Measurements from ENCODE around the gene UXS1.

The UXS1 gene

GRCh38 chr2:106080959-106081358 is 113.1 kb downstream of the UXS1 start:
- H3K4me1 ChIP-seq (ENCODE audit: control insufficient read depth, insufficient read depth, low read length): no peaks in the 10 kb centered on the region
- no peaks in the 10 kb centered on the region for H3K9me3 ChIP-seq (ENCODE audit: control insufficient read depth, insufficient read depth, low read length)
- no peak overlapping the region for H3K9ac ChIP-seq (ENCODE audit: low read depth, low read length)
- peaks cover 3% of the 10 kb centered on the region for H3K27me3 ChIP-seq (ENCODE audit: control insufficient read depth, insufficient read depth, low read length)
- no peak overlapping the region for H3K4me3 ChIP-seq (ENCODE audit: low read depth, low read length)
- H3K36me3 ChIP-seq (ENCODE audit: control insufficient read depth, insufficient read depth, low read length): no peaks in the 10 kb centered on the region

- H3K4me1 ChIP-seq (ENCODE audit: control insufficient read depth, insufficient read depth, low read length): no peaks in the 10 kb centered on the region
- peaks cover 3% of the 10 kb centered on the region for H3K27me3 ChIP-seq (ENCODE audit: control insufficient read depth, insufficient read depth, low read length)
- H3K9me3 ChIP-seq (ENCODE audit: control insufficient read depth, insufficient read depth, low read length): no peaks in the 10 kb centered on the region
- no peaks in the 10 kb centered on the region for H3K36me3 ChIP-seq (ENCODE audit: control insufficient read depth, insufficient read depth, low read length)
- no peak overlapping the region for H3K4me3 ChIP-seq (ENCODE audit: low read depth, low read length)
- H3K9ac ChIP-seq (ENCODE audit: low read depth, low read length): no peak overlapping the region
These were observed 116.0 kb downstream of the UXS1 start for GRCh38 chr2:106078096-106078495.

DNA sequence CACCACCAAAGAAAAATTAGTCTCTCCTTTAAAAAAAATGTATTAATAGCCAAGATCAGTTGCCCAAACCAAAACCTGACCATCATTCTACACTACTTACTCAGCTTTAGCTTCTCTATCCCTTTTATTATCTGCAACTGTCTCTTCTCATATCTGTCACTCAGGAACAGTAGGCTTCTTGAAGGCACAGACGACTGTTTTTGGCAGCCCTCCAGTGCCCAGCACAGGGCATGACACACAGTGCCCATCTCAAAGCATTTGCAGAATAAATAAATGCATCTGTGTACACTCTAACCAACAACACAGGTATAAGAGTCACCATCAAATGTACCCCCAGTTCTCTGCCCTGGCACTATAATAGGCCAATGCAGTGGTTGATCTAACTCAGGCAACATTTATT is 117.2 kb downstream of the UXS1 start:
- Histone ChIP-seq H3K9me3 (ENCODE audit: control insufficient read depth, insufficient read depth, low read length) (no peaks in the 10 kb centered on the region), H3K4me3 (ENCODE audit: low read depth, low read length) (no peak overlapping the region), H3K27me3 (ENCODE audit: control insufficient read depth, insufficient read depth, low read length) (peaks cover 3% of the 10 kb centered on the region), H3K4me1 (ENCODE audit: control insufficient read depth, insufficient read depth, low read length) (no peaks in the 10 kb centered on the region), H3K36me3 (ENCODE audit: control insufficient read depth, insufficient read depth, low read length) (no peaks in the 10 kb centered on the region), H3K9ac (ENCODE audit: low read depth, low read length) (no peak overlapping the region)

DNA sequence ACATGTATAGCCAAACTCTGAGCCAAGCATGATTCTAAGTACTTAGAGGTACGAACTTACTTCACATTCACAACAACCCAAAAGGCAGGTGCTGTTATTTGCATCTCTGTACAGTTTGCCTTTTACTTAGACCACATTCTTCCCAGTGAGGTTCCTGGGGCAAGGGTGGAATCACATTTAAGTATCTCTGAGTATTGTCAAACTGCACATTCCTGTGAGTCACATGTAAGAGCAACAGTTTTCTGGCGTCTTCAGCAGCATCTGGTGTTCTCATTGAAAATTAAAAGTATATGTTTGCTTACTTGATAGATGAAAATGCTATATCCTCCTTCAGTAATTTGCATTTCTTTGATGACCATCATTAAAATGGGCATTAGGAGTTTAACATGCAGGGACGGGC is 119.1 kb downstream of the UXS1 start:
- peaks cover 6% of the 10 kb centered on the region for H3K4me1 ChIP-seq (ENCODE audit: control insufficient read depth, insufficient read depth, low read length)
- no peaks in the 10 kb centered on the region for H3K36me3 ChIP-seq (ENCODE audit: control insufficient read depth, insufficient read depth, low read length)
- H3K4me3 ChIP-seq (ENCODE audit: low read depth, low read length): no peak overlapping the region
- no peaks in the 10 kb centered on the region for H3K9me3 ChIP-seq (ENCODE audit: control insufficient read depth, insufficient read depth, low read length)
- no peak overlapping the region for H3K9ac ChIP-seq (ENCODE audit: low read depth, low read length)
- peaks cover 3% of the 10 kb centered on the region for H3K27me3 ChIP-seq (ENCODE audit: control insufficient read depth, insufficient read depth, low read length)

DNA sequence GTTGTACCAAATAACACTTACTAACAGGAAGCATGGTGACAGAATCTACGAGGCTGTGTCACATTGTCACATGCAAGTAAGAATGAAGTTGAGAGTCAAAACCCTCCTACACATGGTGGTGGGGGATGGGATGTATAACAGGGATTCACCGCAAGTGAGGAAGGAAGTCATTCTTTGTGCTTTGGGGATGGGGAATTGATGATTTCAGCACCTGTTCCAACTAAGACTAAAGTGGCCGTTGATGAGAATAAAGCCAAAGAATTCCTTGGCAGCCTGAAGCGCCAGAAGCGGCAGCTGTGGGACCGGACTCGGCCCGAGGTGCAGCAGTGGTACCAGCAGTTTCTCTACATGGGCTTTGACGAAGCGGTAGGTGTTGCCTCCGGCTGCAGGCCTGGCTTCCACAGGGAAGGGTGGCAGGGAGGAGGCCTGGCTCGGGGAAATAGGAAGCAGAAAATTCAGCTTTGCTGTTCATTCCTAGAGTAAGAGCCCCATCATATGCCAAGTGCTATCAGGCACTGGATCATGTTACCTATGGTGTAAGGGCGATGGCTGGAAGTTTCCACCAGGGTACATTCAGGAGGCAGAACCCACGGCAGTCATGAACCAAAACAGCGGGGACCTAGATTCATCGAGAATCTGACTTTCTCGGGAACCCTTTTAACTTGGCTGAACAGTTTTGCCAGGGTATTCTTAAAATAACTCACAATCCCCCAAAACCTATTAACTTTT is 120.3 kb downstream of the UXS1 start:
- H3K9ac ChIP-seq (ENCODE audit: low read depth, low read length): no peak overlapping the region
- H3K4me3 ChIP-seq (ENCODE audit: low read depth, low read length): no peak overlapping the region
- no peaks in the 10 kb centered on the region for H3K36me3 ChIP-seq (ENCODE audit: control insufficient read depth, insufficient read depth, low read length)
- peaks cover 3% of the 10 kb centered on the region for H3K27me3 ChIP-seq (ENCODE audit: control insufficient read depth, insufficient read depth, low read length)
- H3K4me1 ChIP-seq (ENCODE audit: control insufficient read depth, insufficient read depth, low read length): peaks cover 7% of the 10 kb centered on the region
- H3K9me3 ChIP-seq (ENCODE audit: control insufficient read depth, insufficient read depth, low read length): no peaks in the 10 kb centered on the region

DNA sequence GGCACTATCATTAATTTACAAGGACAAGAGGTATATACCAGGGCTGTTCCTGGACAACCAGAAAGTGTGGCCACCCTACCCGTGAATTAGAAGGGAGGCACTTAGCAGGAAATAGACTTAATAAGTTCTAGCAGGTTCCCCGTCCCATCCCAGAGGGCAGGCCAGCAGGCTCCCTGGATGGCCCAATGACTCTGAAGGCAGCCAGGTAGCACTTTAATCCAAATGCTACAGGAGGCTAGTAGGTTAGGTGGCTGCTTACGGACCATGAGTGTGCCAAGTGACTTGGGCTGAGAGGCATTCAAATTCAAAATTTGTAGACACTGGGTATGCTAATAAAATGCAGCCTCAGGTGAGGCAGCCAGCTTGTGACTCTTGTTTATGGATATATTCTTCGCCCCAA is 123.9 kb downstream of the UXS1 start:
- Histone ChIP-seq H3K9ac (ENCODE audit: low read depth, low read length) (no peak overlapping the region), H3K27me3 (ENCODE audit: control insufficient read depth, insufficient read depth, low read length) (peaks cover 14% of the 10 kb centered on the region), H3K9me3 (ENCODE audit: control insufficient read depth, insufficient read depth, low read length) (no peaks in the 10 kb centered on the region), H3K4me1 (ENCODE audit: control insufficient read depth, insufficient read depth, low read length) (peaks cover 13% of the 10 kb centered on the region), H3K36me3 (ENCODE audit: control insufficient read depth, insufficient read depth, low read length) (no peaks in the 10 kb centered on the region), H3K4me3 (ENCODE audit: low read depth, low read length) (no peak overlapping the region)

DNA sequence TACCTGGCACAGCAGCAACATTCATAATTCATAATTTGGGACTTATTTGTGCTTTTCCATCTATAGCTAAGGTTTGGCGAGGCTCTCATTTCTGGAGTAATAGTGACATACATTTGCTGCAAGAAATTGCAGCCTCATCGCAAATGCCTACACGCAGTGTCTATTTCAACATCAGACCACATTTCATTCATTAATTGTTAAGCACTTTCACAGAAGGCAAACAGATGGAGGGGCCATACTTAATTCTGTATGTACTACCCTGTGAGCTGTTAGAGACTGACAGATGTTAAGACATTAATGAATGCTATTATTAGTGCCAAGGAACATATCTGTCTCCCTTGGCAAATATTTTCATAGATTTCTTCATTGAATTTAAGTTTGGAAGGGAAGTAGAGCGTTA is 125.7 kb downstream of the UXS1 start:
- Histone ChIP-seq H3K4me1 (ENCODE audit: control insufficient read depth, insufficient read depth, low read length) (peaks cover 13% of the 10 kb centered on the region), H3K36me3 (ENCODE audit: control insufficient read depth, insufficient read depth, low read length) (no peaks in the 10 kb centered on the region), H3K9me3 (ENCODE audit: control insufficient read depth, insufficient read depth, low read length) (no peaks in the 10 kb centered on the region), H3K9ac (ENCODE audit: low read depth, low read length) (no peak overlapping the region), H3K27me3 (ENCODE audit: control insufficient read depth, insufficient read depth, low read length) (peaks cover 29% of the 10 kb centered on the region), H3K4me3 (ENCODE audit: low read depth, low read length) (no peak overlapping the region)

GRCh38 chr2:106065983-106066820 is 127.9 kb downstream of the UXS1 start:
- peaks cover 29% of the 10 kb centered on the region for H3K27me3 ChIP-seq (ENCODE audit: control insufficient read depth, insufficient read depth, low read length)
- no peak overlapping the region for H3K9ac ChIP-seq (ENCODE audit: low read depth, low read length)
- H3K9me3 ChIP-seq (ENCODE audit: control insufficient read depth, insufficient read depth, low read length): no peaks in the 10 kb centered on the region
- no peaks in the 10 kb centered on the region for H3K36me3 ChIP-seq (ENCODE audit: control insufficient read depth, insufficient read depth, low read length)
- H3K4me1 ChIP-seq (ENCODE audit: control insufficient read depth, insufficient read depth, low read length): peaks cover 13% of the 10 kb centered on the region
- H3K4me3 ChIP-seq (ENCODE audit: low read depth, low read length): peak overlapping the region; percentile 74

DNA sequence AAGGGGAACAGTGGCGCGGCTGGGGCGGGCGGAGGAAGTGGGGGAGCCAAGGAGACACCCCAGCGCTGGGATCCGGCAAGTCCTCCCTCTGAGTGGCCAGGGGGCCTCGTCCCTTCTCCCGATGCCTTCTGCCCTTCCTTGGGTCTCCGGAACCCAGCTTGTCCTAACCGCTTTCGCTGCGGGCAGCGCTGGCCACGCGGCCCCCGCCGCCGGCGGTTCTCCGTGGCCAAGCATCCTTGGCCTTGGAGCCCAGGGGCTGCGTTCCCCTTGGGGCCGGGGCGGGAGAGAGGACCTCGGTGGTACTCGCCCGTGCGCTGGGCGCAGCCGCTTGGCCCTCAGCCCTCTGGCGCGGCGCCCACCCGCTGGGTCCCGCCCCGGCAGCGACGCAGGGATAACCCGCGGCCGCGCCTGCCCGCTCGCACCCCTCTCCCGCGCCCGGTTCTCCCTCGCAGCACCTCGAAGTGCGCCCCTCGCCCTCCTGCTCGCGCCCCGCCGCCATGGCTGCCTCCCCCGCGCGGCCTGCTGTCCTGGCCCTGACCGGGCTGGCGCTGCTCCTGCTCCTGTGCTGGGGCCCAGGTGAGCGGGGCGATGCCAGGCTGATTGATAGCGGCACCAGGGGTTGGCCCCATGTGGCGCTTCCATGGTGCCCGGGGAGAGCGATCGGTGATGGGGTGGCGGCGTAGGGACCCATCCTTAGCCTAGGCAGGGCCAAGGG is 128.7 kb downstream of the UXS1 start:
- H3K9me3 ChIP-seq (ENCODE audit: control insufficient read depth, insufficient read depth, low read length): no peaks in the 10 kb centered on the region
- no peaks in the 10 kb centered on the region for H3K36me3 ChIP-seq (ENCODE audit: control insufficient read depth, insufficient read depth, low read length)
- peaks cover 11% of the 10 kb centered on the region for H3K4me1 ChIP-seq (ENCODE audit: control insufficient read depth, insufficient read depth, low read length)
- peak overlapping the region; percentile 65 for H3K9ac ChIP-seq (ENCODE audit: low read depth, low read length)
- H3K4me3 ChIP-seq (ENCODE audit: low read depth, low read length): peak overlapping the region; percentile 74
- H3K27me3 ChIP-seq (ENCODE audit: control insufficient read depth, insufficient read depth, low read length): peaks cover 29% of the 10 kb centered on the region

DNA sequence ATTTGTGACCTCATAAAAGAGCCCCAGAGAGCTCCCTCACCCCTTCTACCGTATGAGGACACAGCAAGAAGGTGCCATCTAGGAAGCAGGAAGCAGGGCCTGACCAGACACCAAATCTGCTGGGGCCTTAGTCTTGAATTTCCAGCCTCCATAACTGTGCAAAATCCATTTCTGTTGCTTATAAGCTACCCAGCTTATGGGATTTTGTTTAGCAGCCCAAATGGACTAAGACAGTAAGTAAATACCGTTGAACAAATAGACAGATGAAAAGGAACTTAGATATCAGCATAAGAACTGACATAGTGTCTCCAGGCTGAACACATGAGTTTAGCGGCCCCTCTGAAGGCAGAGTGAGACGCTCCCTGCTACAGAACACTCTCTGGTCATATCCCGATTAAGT is 130.9 kb downstream of the UXS1 start:
- Histone ChIP-seq H3K9me3 (ENCODE audit: control insufficient read depth, insufficient read depth, low read length) (no peaks in the 10 kb centered on the region), H3K36me3 (ENCODE audit: control insufficient read depth, insufficient read depth, low read length) (no peaks in the 10 kb centered on the region), H3K27me3 (ENCODE audit: control insufficient read depth, insufficient read depth, low read length) (peaks cover 29% of the 10 kb centered on the region), H3K4me3 (ENCODE audit: low read depth, low read length) (no peak overlapping the region), H3K9ac (ENCODE audit: low read depth, low read length) (no peak overlapping the region), H3K4me1 (ENCODE audit: control insufficient read depth, insufficient read depth, low read length) (peaks cover 6% of the 10 kb centered on the region)

- no peak overlapping the region for H3K4me3 ChIP-seq (ENCODE audit: low read depth, low read length)
- H3K9me3 ChIP-seq (ENCODE audit: control insufficient read depth, insufficient read depth, low read length): no peaks in the 10 kb centered on the region
- no peaks in the 10 kb centered on the region for H3K36me3 ChIP-seq (ENCODE audit: control insufficient read depth, insufficient read depth, low read length)
- peaks cover 29% of the 10 kb centered on the region for H3K27me3 ChIP-seq (ENCODE audit: control insufficient read depth, insufficient read depth, low read length)
- peaks cover 6% of the 10 kb centered on the region for H3K4me1 ChIP-seq (ENCODE audit: control insufficient read depth, insufficient read depth, low read length)
- H3K9ac ChIP-seq (ENCODE audit: low read depth, low read length): no peak overlapping the region
These were observed 131.5 kb downstream of the UXS1 start for GRCh38 chr2:106062627-106063026.

Measured in iPS-15b (cell line).